Caki2 (cell line): ENCODE data around the gene ZDHHC3. TPM values are rescaled to one million over a fixed set of nuclear protein-coding genes. Genes with fewer than 3 reads are reported as not detected.
A peak's percentile ranks its signal among the peaks of the same experiment; 100 is the strongest.
"Not testable (repeated sequence)": the region's sequence is repeated elsewhere in the genome, so short reads cannot be mapped to it uniquely, and the experiment has no call there.

ENCODE experiments used
- DNase-seq: peaks from one replicate; pipeline ENCODE4 v3.0.0-alpha.2; 2015; ENCODE audit warnings: low read depth
- in situ Hi-C: cut with HindIII; loops from 2 replicates; pipeline ENCODE4 v1.10.0; 2016; ENCODE audit warnings: low sequenced_read_pairs, low pct_unique_long_range_greater_than_20kb, mixed read lengths
- total RNA-seq: library from RNA; depleted of rRNA; stranded (reverse); fragments of >200 nt; shearing (Covaris generic); gene quantifications from 2 replicates; pipeline ENCODE4 v1.2.3, GENCODE V29; 2014; ENCODE audit warnings: low replicate concordance

ZDHHC3 gene
- total RNA-seq, 1 experiment from 2014 or later = 76.1 TPM

- DNase-seq = no peak
- in situ Hi-C loops = no loop called here
Observed at GRCh38 chr3:45001738-45002137, 25.8 kb upstream of the ZDHHC3 start.

DNA sequence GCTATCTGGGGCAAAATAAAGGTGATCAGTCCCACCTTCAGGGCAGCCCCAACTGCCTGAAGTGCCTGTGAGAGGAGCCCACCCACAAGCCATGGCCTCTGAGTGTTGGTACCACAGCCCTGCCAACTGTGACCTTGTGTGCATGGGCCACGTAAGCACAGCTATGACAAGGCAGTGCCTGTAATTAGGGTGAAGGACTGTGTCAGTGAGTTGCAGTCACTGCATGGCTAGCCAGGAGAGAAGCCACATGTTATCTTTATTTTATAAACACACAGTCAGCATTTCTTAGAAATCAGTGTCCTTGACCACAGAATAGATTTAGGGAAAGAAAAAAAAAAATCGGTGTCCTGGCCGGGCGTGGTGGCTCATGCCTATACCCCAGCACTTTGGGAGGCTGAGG is 24.8 kb upstream of the ZDHHC3 start:
- peak; percentile 60 for DNase-seq
- in situ Hi-C loops = no loop called here

DNA sequence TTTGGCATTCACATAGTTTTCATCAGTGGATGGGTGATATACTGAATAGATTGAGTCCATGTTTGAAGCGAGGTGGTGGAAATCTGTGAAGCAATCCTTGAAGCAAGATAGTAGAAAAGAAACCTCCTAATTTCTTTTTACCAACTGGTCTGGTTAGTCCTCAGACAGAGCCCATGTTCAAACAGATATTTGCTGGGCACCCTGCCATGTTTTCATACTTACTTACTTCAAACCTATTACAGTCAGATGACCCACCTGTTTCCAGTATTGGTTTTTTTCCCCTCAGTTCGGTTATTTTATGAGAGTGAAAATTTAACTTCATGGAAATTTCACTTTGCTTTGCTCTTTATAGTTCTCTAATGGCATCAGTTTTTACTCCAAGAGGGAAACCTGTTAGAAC is 23.8 kb upstream of the ZDHHC3 start:
- in situ Hi-C loops = no loop called here
- DNase-seq = no peak

GRCh38 chr3:44996556-44996969 is 20.6 kb upstream of the ZDHHC3 start:
- in situ Hi-C loops = no loop called here
- DNase-seq = peak; percentile 64

DNA sequence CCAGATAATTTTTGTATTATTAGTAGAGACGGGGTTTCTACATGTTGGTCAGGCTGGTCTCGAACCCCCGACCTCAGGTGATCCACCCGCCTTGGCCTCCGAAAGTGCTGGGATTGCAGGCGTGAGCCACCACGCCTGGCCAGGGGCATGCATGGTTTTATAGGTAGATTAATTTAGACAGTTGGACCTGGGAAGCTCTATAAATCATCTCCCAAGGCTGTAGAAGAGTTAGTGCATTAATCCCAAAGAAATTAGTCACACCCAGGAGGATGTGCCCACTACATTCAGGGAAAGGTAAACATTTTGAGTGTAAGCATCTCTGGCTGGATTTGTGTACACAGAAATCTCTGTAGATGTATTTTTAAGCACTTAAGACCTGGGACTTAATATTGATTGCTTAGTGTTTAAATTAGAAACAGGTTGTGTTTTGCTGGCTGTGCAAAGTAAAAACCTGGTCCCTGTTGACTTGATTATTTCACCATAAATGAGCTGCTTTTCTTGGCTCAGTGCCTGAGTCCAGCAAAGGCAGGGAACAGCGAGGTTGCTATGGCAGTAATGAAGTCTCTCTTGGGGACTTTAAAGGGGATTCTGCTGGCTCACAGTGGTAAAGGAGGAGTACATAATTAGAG is 19.3 kb upstream of the ZDHHC3 start:
- in situ Hi-C loops = no loop called here
- peak; percentile 75 for DNase-seq

DNA sequence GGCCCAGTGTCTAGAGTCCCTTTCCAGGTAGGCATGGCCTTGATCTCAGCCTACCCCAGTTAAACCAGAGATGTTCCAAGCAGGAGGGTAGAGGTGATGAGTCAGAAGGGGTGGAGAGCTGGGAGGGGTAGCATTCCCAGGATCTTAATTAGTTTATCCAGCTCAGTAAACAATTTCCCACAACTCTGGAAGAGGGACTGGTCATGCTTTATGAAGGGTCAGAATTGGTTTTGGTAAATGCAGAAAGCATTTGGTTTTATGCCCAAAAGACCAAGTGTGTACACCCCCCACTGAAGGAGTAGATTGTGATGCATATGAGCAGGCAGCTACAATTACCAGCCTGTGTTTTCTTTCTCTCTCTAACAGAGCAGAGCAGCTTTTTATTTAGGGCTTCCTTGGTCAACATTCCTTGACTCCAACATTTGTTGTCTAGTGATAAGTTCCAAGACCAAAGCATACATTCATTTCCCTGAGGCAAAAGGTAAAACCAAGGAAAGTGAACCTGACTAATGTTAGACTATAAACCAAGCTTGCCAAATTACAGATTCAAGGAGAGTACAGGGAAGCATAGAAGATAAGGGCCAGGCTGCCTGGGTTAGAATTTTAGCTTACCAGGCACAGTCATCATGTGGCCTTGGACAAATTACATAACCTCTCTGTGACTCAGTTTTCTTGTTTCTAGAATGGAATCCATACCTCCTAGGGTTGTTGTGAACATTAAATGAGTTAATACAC is 17.7 kb upstream of the ZDHHC3 start:
- in situ Hi-C loops = no loop called here
- DNase-seq = peak; percentile 67

GRCh38 chr3:44992555-44993470 is 16.8 kb upstream of the ZDHHC3 start:
- DNase-seq = no peak
- in situ Hi-C loops = no loop called here

GRCh38 chr3:44991326-44991725 is 15.4 kb upstream of the ZDHHC3 start:
- in situ Hi-C loops = no loop called here
- no peak for DNase-seq

DNA sequence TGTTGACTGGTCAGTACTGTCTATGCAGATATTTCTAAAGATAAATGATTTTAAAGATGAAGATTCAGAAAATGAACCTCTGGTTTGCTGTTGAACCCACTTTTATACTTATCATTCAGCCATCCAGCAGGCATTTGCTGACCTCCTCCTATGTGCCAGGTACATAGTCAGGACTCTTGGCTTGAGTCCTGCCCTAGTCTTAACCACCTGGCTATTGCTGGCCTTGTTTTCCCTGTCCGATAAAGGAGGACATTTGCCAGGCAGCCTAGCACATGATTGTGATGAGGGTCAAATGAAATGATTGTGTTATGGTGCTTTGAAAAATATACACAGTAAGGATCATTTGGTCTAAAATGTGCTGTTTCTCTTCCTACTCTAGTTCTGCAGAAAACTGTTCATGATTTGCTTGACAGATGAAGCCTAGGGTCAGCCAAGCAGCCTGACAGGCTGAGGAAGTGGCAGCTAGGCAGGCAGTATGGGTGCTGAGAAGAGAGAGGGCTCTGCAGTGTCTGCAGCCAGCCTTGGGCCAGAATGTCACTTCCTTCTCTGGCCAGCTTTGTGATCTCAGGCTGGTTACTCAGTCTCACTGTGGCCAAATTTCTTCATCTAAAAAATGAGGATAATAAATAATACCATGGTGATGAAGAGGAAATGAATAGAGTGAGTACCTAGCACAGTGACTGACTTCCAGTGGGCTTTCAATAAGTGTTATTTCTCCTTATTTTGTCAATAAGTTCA is 13.8 kb upstream of the ZDHHC3 start:
- no peak for DNase-seq
- in situ Hi-C loops = no loop called here

DNA sequence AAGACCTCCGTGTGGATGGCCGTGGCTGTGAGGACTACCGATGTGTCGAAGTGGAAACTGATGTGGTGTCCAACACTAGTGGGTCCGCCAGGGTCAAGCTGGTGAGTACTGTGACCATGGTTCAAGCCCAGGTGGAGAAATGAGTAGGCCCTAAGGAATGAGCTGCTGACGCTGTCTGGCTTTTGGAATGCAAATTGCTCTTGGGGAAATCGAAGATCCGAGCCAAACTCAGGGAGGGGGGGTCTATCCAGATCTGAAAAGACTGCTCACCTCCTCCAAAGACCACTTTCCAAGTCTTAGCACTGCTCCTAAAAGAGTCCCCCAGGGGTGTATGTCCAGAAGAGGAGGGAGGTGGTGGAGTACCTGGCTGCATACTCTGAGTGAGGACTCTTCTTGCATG is 13.2 kb upstream of the ZDHHC3 start:
- DNase-seq = no peak

DNA sequence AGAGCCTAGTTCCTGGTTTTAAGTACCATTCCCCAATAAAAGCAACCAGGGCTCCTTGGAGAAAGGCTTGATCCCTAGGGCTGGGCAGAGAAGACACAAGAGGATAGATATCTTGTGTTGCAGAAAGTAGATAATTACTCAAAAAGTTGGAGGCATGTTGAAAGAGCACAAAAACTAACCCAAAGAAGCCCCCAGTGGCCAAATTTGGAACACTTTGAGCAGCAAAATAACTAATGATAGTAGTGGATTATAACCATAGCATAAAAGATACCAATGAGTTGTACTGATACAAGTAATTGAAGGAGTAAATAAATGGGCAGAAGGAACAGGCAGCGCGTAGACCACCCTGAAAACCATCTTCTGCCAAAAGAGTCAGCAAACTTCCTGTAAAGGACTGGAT is 12.1 kb upstream of the ZDHHC3 start:
- in situ Hi-C loops = no loop called here
- no peak for DNase-seq

More for the DNA sequence above, 13.2 kb upstream of the ZDHHC3 start:
- in situ Hi-C loops = no loop called here

GRCh38 chr3:44987332-44987731 is 11.4 kb upstream of the ZDHHC3 start:
- DNase-seq = no peak
- in situ Hi-C loops = no loop called here

DNA sequence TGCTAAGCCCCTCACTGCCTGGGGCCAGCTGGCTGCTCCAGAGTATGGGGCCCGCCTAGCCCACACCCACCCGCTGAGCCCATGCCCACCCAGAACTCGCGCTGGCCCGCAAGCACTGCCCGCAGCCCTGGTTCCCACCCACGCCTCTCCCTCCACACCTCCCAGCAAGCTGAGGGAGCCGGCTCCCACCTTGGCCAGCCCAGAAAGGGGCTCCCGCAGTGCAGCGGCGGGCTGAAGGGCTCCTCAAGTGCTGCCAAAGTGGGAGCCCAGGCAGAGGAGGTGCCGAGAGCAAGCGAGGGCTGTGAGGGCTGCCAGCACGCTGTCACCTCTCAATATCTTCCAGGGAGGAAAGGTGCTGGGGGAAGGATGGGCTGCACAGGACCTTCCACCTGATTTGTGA is 10.4 kb upstream of the ZDHHC3 start:
- in situ Hi-C loops, DNase-seq: not testable (repeated sequence)

GRCh38 chr3:44984335-44984734 is 8.4 kb upstream of the ZDHHC3 start:
- in situ Hi-C loops = no loop called here

DNA sequence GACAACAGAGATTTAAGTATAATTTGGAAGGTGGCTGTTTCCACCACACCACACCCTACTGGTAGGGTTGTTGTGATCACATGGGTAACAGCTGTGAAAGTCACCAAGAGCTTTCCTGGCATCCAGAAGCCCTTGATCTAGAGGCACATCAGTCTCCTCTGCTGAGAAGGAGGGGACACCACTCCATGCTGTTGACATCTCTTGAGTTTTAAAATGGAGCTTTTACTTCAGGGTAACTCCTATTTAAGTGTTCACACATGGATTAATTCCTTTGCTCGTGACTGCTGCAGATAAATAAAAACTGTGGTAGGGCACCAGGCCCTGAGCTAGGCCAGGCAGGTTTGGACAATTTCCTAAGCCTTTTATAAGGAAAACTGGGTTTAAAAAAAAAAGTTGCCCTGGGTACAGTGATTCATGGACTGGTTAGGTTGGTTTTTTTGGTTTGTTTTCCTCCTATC is 7.5 kb upstream of the ZDHHC3 start:
- in situ Hi-C loops = no loop called here
- no peak for DNase-seq

More at GRCh38 chr3:44984335-44984734, 8.4 kb upstream of the ZDHHC3 start:
- DNase-seq = no peak

- in situ Hi-C loops = no loop called here
Observed at GRCh38 chr3:44982817-44983216, 6.8 kb upstream of the ZDHHC3 start.

GRCh38 chr3:44981751-44982150 is 5.8 kb upstream of the ZDHHC3 start:
- no peak for DNase-seq
- in situ Hi-C loops = no loop called here

More at GRCh38 chr3:44982817-44983216, 6.8 kb upstream of the ZDHHC3 start:
- no peak for DNase-seq

DNA sequence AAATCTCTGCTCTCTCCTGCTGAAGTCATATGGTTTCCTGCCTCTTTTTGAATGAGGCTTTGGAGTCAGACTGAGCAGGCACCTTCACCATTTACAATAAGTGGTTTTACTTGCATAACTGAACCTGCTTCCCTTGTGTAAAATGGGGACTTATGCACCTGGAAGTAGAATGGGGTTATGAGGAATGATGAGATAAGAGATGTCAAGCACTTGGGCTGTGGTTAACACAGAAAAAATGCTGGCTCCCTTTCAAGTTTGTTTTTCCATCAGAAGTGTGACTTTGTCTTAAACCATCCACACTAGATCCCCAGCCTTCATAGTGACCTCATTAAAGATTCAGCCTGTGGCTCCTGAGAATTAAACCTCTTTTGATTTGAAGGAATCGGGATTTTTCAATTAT is 5.2 kb upstream of the ZDHHC3 start:
- DNase-seq = no peak
- in situ Hi-C loops = no loop called here
